Neuron (in vitro differentiated cells): ENCODE data around the gene TCF7L1.
A peak's percentile ranks its signal among the peaks of the same experiment; 100 is the strongest.

ENCODE experiments used
- H2AFZ ChIP-seq: one replicate; pipeline ENCODE4 v1.6.1; 2013; ENCODE audit warnings: low read depth, mild to moderate bottlenecking, inconsistent platforms, low read length, moderate library complexity
- H3K27me3 ChIP-seq: one replicate; pipeline ENCODE4 v1.6.1; 2013; ENCODE audit warnings: low read length; ENCODE audit not compliant: insufficient read depth
- H3K36me3 ChIP-seq: one replicate; pipeline ENCODE4 v1.6.1; 2013; ENCODE audit warnings: low read length; ENCODE audit not compliant: insufficient read depth
- H3K4me1 ChIP-seq: one replicate; pipeline ENCODE4 v1.6.1; 2013; ENCODE audit warnings: low read length; ENCODE audit not compliant: insufficient read depth
- H3K4me3 ChIP-seq: 2 replicates; pipeline ENCODE4 v1.5.1; 2013; ENCODE audit warnings: mild to moderate bottlenecking, low read length, moderate library complexity
- H3K9me3 ChIP-seq: one replicate; pipeline ENCODE4 v1.6.1; 2013; ENCODE audit warnings: low read length

TCF7L1 gene

GRCh38 chr2:85158559-85159273 lies 25.5 kb downstream of the TCF7L1 start:
- H3K4me3 ChIP-seq = no peak overlapping the region
- H3K27me3 ChIP-seq = no peaks in the 10 kb centered on the region
- H3K36me3 ChIP-seq = no peaks in the 10 kb centered on the region
- H3K4me1 ChIP-seq = peaks cover 23% of the 10 kb centered on the region
- H2AFZ ChIP-seq = no peak overlapping the region
- H3K9me3 ChIP-seq = peaks cover 4% of the 10 kb centered on the region

GRCh38 chr2:85159589-85159988 lies 26.4 kb downstream of the TCF7L1 start:
- Histone ChIP-seq H2AFZ (no peak overlapping the region), H3K27me3 (no peaks in the 10 kb centered on the region), H3K4me1 (peaks cover 31% of the 10 kb centered on the region), H3K4me3 (no peak overlapping the region), H3K9me3 (peaks cover 4% of the 10 kb centered on the region), H3K36me3 (no peaks in the 10 kb centered on the region)

- Histone ChIP-seq H3K9me3 (peaks cover 4% of the 10 kb centered on the region), H3K4me1 (peaks cover 35% of the 10 kb centered on the region), H3K36me3 (no peaks in the 10 kb centered on the region), H3K27me3 (no peaks in the 10 kb centered on the region), H3K4me3 (no peak overlapping the region), H2AFZ (no peak overlapping the region)
These were observed 28.1 kb downstream of the TCF7L1 start for GRCh38 chr2:85160966-85161960.

GRCh38 chr2:85162746-85163301 lies 29.6 kb downstream of the TCF7L1 start:
- peaks cover 35% of the 10 kb centered on the region for H3K4me1 ChIP-seq
- peaks cover 5% of the 10 kb centered on the region for H3K9me3 ChIP-seq
- H3K27me3 ChIP-seq = no peaks in the 10 kb centered on the region
- peaks cover 2% of the 10 kb centered on the region for H3K36me3 ChIP-seq
- H2AFZ ChIP-seq = no peak overlapping the region
- H3K4me3 ChIP-seq = no peak overlapping the region

GRCh38 chr2:85163675-85164074 lies 30.5 kb downstream of the TCF7L1 start:
- peaks cover 35% of the 10 kb centered on the region for H3K4me1 ChIP-seq
- H3K9me3 ChIP-seq = peaks cover 2% of the 10 kb centered on the region
- H3K36me3 ChIP-seq = peaks cover 2% of the 10 kb centered on the region
- no peaks in the 10 kb centered on the region for H3K27me3 ChIP-seq
- H3K4me3 ChIP-seq = no peak overlapping the region
- no peak overlapping the region for H2AFZ ChIP-seq

- peak overlapping the region; percentile 3 for H3K4me3 ChIP-seq
- H3K36me3 ChIP-seq = peaks cover 2% of the 10 kb centered on the region
- peaks cover 2% of the 10 kb centered on the region for H3K9me3 ChIP-seq
- peaks cover 35% of the 10 kb centered on the region for H3K4me1 ChIP-seq
- no peak overlapping the region for H2AFZ ChIP-seq
- H3K27me3 ChIP-seq = no peaks in the 10 kb centered on the region
These were observed 31.0 kb downstream of the TCF7L1 start for GRCh38 chr2:85164145-85164569.

- H3K4me3 ChIP-seq = no peak overlapping the region
- peaks cover 35% of the 10 kb centered on the region for H3K4me1 ChIP-seq
- peaks cover 2% of the 10 kb centered on the region for H3K36me3 ChIP-seq
- no peaks in the 10 kb centered on the region for H3K27me3 ChIP-seq
- no peak overlapping the region for H2AFZ ChIP-seq
- H3K9me3 ChIP-seq = peaks cover 2% of the 10 kb centered on the region
These were observed 32.0 kb downstream of the TCF7L1 start for GRCh38 chr2:85165088-85165690.

- Histone ChIP-seq H3K4me1 (peaks cover 35% of the 10 kb centered on the region), H3K4me3 (no peak overlapping the region), H3K9me3 (peaks cover 2% of the 10 kb centered on the region), H3K27me3 (no peaks in the 10 kb centered on the region), H2AFZ (no peak overlapping the region), H3K36me3 (peaks cover 2% of the 10 kb centered on the region)
These were observed 32.8 kb downstream of the TCF7L1 start for GRCh38 chr2:85166021-85166420.

GRCh38 chr2:85167479-85167878 lies 34.3 kb downstream of the TCF7L1 start:
- Histone ChIP-seq H2AFZ (no peak overlapping the region), H3K9me3 (peaks cover 2% of the 10 kb centered on the region), H3K27me3 (no peaks in the 10 kb centered on the region), H3K4me3 (no peak overlapping the region), H3K36me3 (peaks cover 8% of the 10 kb centered on the region), H3K4me1 (peaks cover 25% of the 10 kb centered on the region)

- no peaks in the 10 kb centered on the region for H3K27me3 ChIP-seq
- H2AFZ ChIP-seq = no peak overlapping the region
- no peak overlapping the region for H3K4me3 ChIP-seq
- H3K36me3 ChIP-seq = peaks cover 8% of the 10 kb centered on the region
- H3K4me1 ChIP-seq = peaks cover 10% of the 10 kb centered on the region
- H3K9me3 ChIP-seq = peaks cover 2% of the 10 kb centered on the region
These were observed 35.8 kb downstream of the TCF7L1 start for GRCh38 chr2:85168942-85169341.

GRCh38 chr2:85169581-85169980 lies 36.4 kb downstream of the TCF7L1 start:
- H3K27me3 ChIP-seq = no peaks in the 10 kb centered on the region
- H3K36me3 ChIP-seq = peaks cover 8% of the 10 kb centered on the region
- no peak overlapping the region for H2AFZ ChIP-seq
- peaks cover 2% of the 10 kb centered on the region for H3K9me3 ChIP-seq
- H3K4me1 ChIP-seq = peaks cover 4% of the 10 kb centered on the region
- H3K4me3 ChIP-seq = no peak overlapping the region

- Histone ChIP-seq H3K4me3 (no peak overlapping the region), H2AFZ (no peak overlapping the region), H3K36me3 (peaks cover 8% of the 10 kb centered on the region), H3K9me3 (peaks cover 2% of the 10 kb centered on the region), H3K4me1 (peaks cover 14% of the 10 kb centered on the region), H3K27me3 (no peaks in the 10 kb centered on the region)
These were observed 37.8 kb downstream of the TCF7L1 start for GRCh38 chr2:85170938-85171475.
